Measurements from ENCODE around the gene CEP104.

GRCh38 chr1:3777647-3778589 lies 79.1 kb downstream of the CEP104 start:
- TF ChIP-seq CTCF (conservative IDR thresholded peaks at IDR 0.05; ENCODE audit: low read depth in 2 of 2): no peak
- TF ChIP-seq EZH2phosphoT487 (IDR thresholded peaks at IDR 0.05; ENCODE audit: unreplicated experiment): no peak
- TF ChIP-seq EZH2 (IDR thresholded peaks at IDR 0.05; ENCODE audit: low read depth, unreplicated experiment): no peak
- TF ChIP-seq CREB1 (CRISPR knock-in tag; IDR thresholded peaks at IDR 0.05; ENCODE audit: low read depth): no peak
- no peak for TF ChIP-seq POLR2AphosphoS5 (IDR thresholded peaks at IDR 0.05; ENCODE audit: low read depth)
- no peak for TF ChIP-seq REST (IDR thresholded peaks at IDR 0.05; ENCODE audit: unreplicated experiment)
- no peak for TF ChIP-seq NANOG (IDR thresholded peaks at IDR 0.05; ENCODE audit: borderline replicate concordance)
- no peak for TF ChIP-seq JUNB (IDR thresholded peaks at IDR 0.05; ENCODE audit: unreplicated experiment)
- TF ChIP-seq ZNF462 (CRISPR knock-in tag; IDR thresholded peaks at IDR 0.05): no peak
- no peak for TF ChIP-seq ETS1 (IDR thresholded peaks at IDR 0.05)
- no peak for TF ChIP-seq ZNF331 (CRISPR knock-in tag; IDR thresholded peaks at IDR 0.05; ENCODE audit: low read depth)
- no peak for TF ChIP-seq STAT1 (IDR thresholded peaks at IDR 0.05; ENCODE audit: unreplicated experiment)
- no peak for TF ChIP-seq ZNF114 (CRISPR knock-in tag; IDR thresholded peaks at IDR 0.05)

Measured in GM23338 (cell line).